Activated T-cell treated with anti-CD3 and anti-CD28 coated beads, Interleukin-2, amount 50 U/mL, for 4 hours (primary cell): ENCODE results near the gene ANXA8L1. TPM values are rescaled to one million over a fixed set of nuclear protein-coding genes. Genes with fewer than 3 reads are reported as not detected.
"Not testable (repeated sequence)": the region's sequence is repeated elsewhere in the genome, so short reads cannot be mapped to it uniquely, and the experiment has no call there.

Source experiments
- ATAC-seq, 2 donors: fragments of 200-7000 bp; cut with Tn5 transposase; one replicate each; pipeline ENCODE4 v1.10.0; 2021
- DNase-seq: peaks from one replicate; pipeline ENCODE4 v3.0.0-alpha.2; 2020
- H3K27me3 Mint-ChIP-seq: one replicate; pipeline ENCODE4 v1.8.0; 2021; ENCODE audit warnings: low read depth, mixed read lengths
- H3K36me3 Mint-ChIP-seq: one replicate; pipeline ENCODE4 v1.8.0; 2022; ENCODE audit warnings: mixed read lengths; ENCODE audit not compliant: insufficient read depth
- H3K4me1 Mint-ChIP-seq: one replicate; pipeline ENCODE4 v1.8.0; 2021; ENCODE audit warnings: low read depth, mixed read lengths
- H3K4me3 Mint-ChIP-seq: one replicate; pipeline ENCODE4 v1.8.0; 2021; ENCODE audit warnings: mild to moderate bottlenecking, moderate library complexity, mixed read lengths
- H3K9me3 Mint-ChIP-seq: one replicate; pipeline ENCODE4 v1.8.0; 2021; ENCODE audit warnings: mixed read lengths
- total RNA-seq, 3 donors: library from RNA; stranded (reverse); gene quantifications; one replicate each; pipeline ENCODE4 v1.2.1, GENCODE V29; 2021

ANXA8L1 gene
- total RNA-seq, 3 donors from 2014 or later: not detected

- H3K9me3 Mint-ChIP-seq, DNase-seq, H3K36me3 Mint-ChIP-seq, H3K4me3 Mint-ChIP-seq, H3K27me3 Mint-ChIP-seq, ATAC-seq, H3K4me1 Mint-ChIP-seq: not testable (repeated sequence)
Observed at GRCh38 chr10:46379233-46379848, 3.8 kb downstream of the ANXA8L1 start.

GRCh38 chr10:46385858-46386257, 10.3 kb downstream of the ANXA8L1 start:
- not testable (repeated sequence) for H3K9me3 Mint-ChIP-seq, H3K36me3 Mint-ChIP-seq, DNase-seq, H3K27me3 Mint-ChIP-seq, H3K4me1 Mint-ChIP-seq, ATAC-seq, H3K4me3 Mint-ChIP-seq

GRCh38 chr10:46386694-46387093, 11.1 kb downstream of the ANXA8L1 start:
- not testable (repeated sequence) for H3K4me1 Mint-ChIP-seq, H3K36me3 Mint-ChIP-seq, H3K4me3 Mint-ChIP-seq, H3K9me3 Mint-ChIP-seq, DNase-seq, H3K27me3 Mint-ChIP-seq
- peak; percentile 79 to 90 for ATAC-seq

- H3K9me3 Mint-ChIP-seq, DNase-seq, ATAC-seq, H3K4me1 Mint-ChIP-seq, H3K27me3 Mint-ChIP-seq, H3K4me3 Mint-ChIP-seq, H3K36me3 Mint-ChIP-seq: not testable (repeated sequence)
Observed at GRCh38 chr10:46387309-46387902, 11.8 kb downstream of the ANXA8L1 start.

GRCh38 chr10:46391422-46391821, 15.8 kb downstream of the ANXA8L1 start:
- H3K36me3 Mint-ChIP-seq, DNase-seq, ATAC-seq, H3K9me3 Mint-ChIP-seq, H3K4me1 Mint-ChIP-seq, H3K27me3 Mint-ChIP-seq, H3K4me3 Mint-ChIP-seq: not testable (repeated sequence)

- not testable (repeated sequence) for H3K4me3 Mint-ChIP-seq, H3K4me1 Mint-ChIP-seq, H3K36me3 Mint-ChIP-seq, H3K9me3 Mint-ChIP-seq, ATAC-seq, DNase-seq
- H3K27me3 Mint-ChIP-seq: peaks cover 11% of the 10 kb centered on the region
Observed at GRCh38 chr10:46396441-46397279, 21.1 kb downstream of the ANXA8L1 start.

- Mint-ChIP-seq H3K27me3 (peaks cover 12% of the 10 kb centered on the region), H3K4me3 (peak overlapping the region; percentile 51)
- H3K4me1 Mint-ChIP-seq, H3K36me3 Mint-ChIP-seq, ATAC-seq, DNase-seq, H3K9me3 Mint-ChIP-seq: not testable (repeated sequence)
Observed at GRCh38 chr10:46397767-46398166, 22.2 kb downstream of the ANXA8L1 start.

GRCh38 chr10:46398212-46398886, 22.8 kb downstream of the ANXA8L1 start:
- H3K36me3 Mint-ChIP-seq, H3K4me1 Mint-ChIP-seq, H3K4me3 Mint-ChIP-seq, DNase-seq, H3K9me3 Mint-ChIP-seq: not testable (repeated sequence)
- peak; percentile 71 to 72 for ATAC-seq
- peaks cover 11% of the 10 kb centered on the region for H3K27me3 Mint-ChIP-seq

- H3K4me1 Mint-ChIP-seq, ATAC-seq, H3K9me3 Mint-ChIP-seq, H3K4me3 Mint-ChIP-seq, H3K27me3 Mint-ChIP-seq, H3K36me3 Mint-ChIP-seq, DNase-seq: not testable (repeated sequence)
Observed at GRCh38 chr10:46409556-46409955, 34.0 kb downstream of the ANXA8L1 start.

GRCh38 chr10:46411123-46411522, 35.5 kb downstream of the ANXA8L1 start:
- H3K9me3 Mint-ChIP-seq, H3K27me3 Mint-ChIP-seq, H3K36me3 Mint-ChIP-seq, H3K4me3 Mint-ChIP-seq, ATAC-seq, H3K4me1 Mint-ChIP-seq, DNase-seq: not testable (repeated sequence)

- H3K36me3 Mint-ChIP-seq, ATAC-seq, H3K4me1 Mint-ChIP-seq, H3K4me3 Mint-ChIP-seq, DNase-seq, H3K9me3 Mint-ChIP-seq, H3K27me3 Mint-ChIP-seq: not testable (repeated sequence)
Observed at GRCh38 chr10:46412665-46413064, 37.1 kb downstream of the ANXA8L1 start.

- not testable (repeated sequence) for H3K9me3 Mint-ChIP-seq, H3K4me1 Mint-ChIP-seq, H3K4me3 Mint-ChIP-seq, DNase-seq, H3K27me3 Mint-ChIP-seq, H3K36me3 Mint-ChIP-seq, ATAC-seq
Observed at GRCh38 chr10:46415291-46415690, 39.7 kb downstream of the ANXA8L1 start.

GRCh38 chr10:46418283-46418682, 42.7 kb downstream of the ANXA8L1 start:
- not testable (repeated sequence) for H3K4me1 Mint-ChIP-seq, H3K36me3 Mint-ChIP-seq, ATAC-seq, DNase-seq, H3K9me3 Mint-ChIP-seq, H3K27me3 Mint-ChIP-seq, H3K4me3 Mint-ChIP-seq

- not testable (repeated sequence) for H3K27me3 Mint-ChIP-seq, H3K4me3 Mint-ChIP-seq, H3K9me3 Mint-ChIP-seq, H3K36me3 Mint-ChIP-seq, H3K4me1 Mint-ChIP-seq, DNase-seq, ATAC-seq
Observed at GRCh38 chr10:46419570-46420379, 44.2 kb downstream of the ANXA8L1 start.
